ENCODE data around the gene LDB3. TPM values are rescaled to one million over a fixed set of nuclear protein-coding genes. Genes with fewer than 3 reads are reported as not detected.

Gene LDB3
- polyA plus RNA-seq, 4 donors, result 0.68 to 0.87 (median 0.71) TPM

DNA sequence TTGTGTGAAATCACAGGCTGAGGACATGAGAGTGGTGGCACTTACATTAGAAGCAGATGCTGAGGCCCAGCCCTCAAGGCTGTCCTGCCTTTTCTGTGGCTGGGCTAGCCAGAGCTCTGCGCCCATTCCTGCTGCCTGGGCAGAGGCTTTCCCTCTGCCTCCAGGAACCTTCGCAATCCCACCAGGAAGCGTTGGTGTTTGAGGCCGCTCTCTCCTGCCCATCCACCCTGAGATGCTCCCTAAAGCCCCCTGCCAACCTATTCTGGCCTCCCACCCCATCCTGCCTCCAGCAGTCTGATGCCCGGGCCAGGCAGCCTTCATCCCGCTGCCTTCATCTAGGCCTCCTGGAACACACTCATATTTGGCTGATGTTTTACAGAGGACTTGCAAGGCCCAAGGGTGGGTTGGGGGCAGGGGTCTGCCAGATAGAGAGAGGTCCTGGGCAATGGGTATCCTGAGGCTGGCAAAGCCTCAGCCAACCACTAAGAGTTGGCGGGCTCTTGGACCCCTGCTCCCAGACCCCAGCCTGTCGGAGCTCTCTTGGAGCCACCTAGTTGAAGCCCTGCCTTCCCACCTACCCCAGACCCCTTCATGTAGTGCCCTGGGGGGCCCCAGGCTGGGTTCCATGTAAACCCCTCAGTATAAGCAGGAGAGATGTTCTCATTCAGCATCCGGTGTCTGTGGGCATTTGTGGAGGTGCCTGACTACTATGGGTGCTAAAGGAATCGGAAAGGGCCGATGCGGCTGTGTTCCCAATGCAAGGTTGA lies 32.7 kb downstream of the LDB3 start:
- no peak for DNase-seq (ENCODE audit: low read depth in 4 of 4, low spot score in 3 of 4)

DNA sequence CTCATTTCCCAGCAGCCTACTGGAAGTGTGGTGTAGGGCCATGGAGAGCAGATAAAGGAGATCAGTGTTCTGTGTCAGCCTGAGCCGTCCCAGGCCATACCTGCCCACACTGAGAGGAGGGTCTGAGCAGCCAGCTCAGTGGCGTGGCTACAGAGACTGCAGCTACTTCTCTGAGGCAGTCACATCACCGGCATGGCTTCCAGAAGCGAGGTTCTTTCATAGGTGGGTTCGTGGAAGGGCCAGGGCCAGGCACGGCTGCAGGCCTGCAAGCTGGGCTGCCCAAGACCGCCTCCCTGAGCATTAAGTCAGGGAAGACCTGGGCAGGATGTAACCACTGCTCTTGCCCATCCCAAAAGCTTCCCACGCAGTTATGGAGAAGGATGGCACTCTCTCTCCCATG lies 34.9 kb downstream of the LDB3 start:
- DNase-seq (ENCODE audit: low read depth in 4 of 4, low spot score in 3 of 4), result no peak

DNA sequence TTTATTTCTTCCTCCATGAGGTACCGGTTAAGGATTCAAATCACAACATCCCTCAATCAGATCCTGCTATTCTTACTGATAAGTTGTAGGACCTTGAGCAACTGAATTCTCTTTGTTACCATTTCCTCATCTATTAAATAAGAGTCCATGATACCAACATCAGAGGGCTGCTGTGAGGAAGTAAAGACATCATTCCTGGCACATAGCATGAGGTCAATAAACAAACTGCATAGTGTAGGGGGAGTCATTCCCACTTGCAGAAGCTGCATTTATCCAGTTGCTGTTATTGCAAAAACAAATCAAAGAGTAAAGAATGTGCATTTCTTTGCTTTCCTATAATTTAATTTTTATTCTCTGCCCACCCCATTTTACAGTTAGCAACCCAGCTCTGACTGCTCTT lies 36.8 kb downstream of the LDB3 start:
- no peak for DNase-seq (ENCODE audit: low read depth in 4 of 4, low spot score in 3 of 4)

DNA sequence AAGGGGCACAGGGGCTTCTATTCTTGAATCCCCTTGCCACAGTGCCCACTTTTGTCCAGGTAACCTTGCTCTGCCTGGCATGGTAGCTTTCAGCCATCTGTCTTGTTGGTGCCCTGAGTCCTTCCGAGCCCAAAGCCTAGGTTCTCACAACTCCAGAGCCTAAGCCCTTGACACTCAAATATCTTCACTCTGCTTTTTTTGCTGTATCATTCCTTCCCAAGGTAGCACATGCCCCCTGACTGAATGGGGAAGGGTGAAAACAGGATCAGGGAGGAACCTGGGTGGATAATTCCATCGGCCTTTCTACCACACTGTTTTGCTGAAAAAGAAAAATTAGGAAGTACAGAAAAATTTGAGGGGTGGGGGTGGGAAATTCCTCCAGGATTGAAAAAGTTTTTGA lies 37.6 kb downstream of the LDB3 start:
- no peak for DNase-seq (ENCODE audit: low read depth in 4 of 4, low spot score in 3 of 4)

DNA sequence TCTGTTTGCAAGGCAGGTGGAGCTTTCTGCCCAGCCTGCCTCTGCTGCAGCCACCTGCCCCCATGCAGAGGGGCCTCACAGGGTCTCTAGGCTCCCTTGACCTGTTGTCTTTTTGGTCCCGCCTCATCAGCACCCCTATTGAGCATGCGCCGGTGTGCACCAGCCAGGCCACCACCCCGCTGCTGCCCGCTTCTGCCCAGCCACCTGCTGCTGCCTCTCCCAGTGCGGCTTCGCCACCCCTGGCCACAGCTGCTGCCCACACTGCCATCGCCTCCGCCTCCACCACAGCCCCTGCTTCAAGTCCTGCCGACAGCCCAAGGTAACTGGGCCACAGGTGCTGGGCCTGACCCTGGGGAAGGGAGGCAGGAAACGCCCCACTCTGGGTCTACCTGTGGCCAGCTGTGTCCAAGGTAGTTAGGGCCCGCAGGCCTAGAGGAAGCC lies 38.1 kb downstream of the LDB3 start:
- DNase-seq (ENCODE audit: low read depth in 4 of 4, low spot score in 3 of 4), result no peak

DNA sequence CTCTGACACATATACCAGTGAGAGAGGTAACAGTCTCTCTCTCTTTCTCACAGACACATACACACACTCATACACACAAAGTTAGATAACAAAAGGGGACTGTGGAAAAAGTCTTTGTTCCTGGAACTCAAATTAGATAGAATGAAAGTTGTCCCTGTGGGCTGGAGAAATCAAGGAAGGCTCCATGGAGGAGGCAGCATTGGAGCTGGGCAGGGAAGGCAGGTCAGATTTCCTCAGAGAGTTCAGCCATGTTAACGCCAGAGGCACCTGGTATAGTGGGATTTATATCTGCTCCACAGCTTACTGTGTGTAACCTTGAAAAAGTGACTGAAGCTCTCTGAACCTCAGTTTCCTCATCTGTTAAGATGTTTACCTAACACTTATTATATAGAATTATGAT lies 38.7 kb downstream of the LDB3 start:
- DNase-seq (ENCODE audit: low read depth in 4 of 4, low spot score in 3 of 4), result no peak

DNA sequence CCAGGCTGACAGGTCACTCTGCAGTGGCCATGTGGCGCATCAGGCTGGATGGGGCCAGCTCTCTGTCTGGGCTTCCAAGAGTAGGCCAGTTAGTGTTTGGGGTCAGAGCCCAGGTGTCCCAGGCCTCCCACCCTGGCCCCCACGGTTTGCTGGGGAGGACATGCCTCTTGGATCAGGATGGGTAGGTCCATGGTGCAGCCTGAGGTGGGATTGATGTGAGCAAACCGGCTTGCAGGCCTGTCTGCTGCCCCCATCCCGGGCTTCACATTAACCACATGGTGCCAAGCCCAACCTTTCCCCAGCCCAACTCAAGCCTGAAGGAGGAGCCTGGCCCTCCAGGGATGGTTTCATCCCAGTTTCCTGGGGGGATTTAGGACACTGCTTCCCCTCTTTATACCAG lies 39.2 kb downstream of the LDB3 start:
- no peak for DNase-seq (ENCODE audit: low read depth in 4 of 4, low spot score in 3 of 4)

DNA sequence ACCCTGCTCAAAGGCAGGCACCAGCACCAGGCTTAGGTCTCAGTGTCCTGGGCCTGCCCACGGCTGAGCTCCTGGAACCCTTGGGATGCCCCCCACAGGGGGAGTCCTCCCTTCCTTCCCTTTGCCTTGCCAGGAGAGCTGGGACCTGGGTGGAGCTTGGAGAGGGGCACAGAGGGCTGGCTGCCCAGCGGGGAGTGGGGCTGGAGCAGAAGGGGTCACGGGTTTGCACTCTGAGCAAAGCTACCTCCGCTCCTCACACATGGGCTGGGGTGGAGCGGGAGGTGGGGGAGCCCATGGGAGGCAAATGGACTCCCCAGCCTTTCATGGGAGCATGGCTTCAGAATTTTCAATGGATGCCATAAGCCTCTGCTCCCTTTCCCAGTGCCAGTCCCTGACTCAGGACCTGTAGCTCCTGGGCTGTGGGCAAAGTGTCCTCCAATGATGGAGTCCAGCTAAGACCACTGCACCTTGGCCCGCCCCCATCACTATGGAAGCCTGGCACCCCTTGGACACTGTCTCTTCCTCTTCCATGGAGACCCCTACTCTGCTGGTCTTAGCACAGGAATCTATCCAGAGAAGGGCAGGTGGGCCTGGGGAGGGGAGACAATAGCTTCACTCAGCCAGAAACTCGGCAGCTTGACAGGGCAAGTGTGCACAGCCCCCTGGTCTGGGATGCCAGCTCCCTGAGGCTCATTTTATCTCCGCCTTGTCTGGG lies 39.9 kb downstream of the LDB3 start:
- no peak for DNase-seq (ENCODE audit: low read depth in 4 of 4, low spot score in 3 of 4)

DNA sequence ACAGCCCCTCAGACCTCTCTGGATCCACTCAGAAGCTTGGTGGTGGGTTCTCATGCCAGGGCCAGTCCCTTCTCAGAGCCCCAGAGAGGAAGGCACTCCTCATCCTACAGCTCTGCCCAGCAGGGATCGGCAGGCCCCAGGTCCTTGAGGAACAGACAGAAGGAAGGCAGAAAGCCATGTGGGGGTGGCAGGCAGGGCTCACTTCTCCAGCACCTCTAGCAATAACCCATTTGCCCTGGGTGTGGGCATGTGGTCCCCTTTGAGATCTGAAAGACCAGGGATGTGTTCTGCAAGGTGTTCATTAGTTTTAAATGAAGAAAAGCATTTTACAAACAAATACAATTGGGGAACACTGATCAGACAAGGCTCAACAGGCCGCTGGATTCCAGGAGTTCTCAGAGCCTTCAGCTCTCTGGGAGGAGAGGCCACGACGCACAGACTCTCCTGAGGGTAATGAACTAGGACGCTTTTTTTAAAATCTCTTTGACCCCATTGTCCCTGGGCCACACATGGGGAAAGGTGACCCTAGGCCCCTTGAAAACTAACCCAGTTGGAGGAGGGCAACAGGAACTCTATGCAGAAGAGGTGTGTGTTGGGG lies 40.6 kb downstream of the LDB3 start:
- no peak for DNase-seq (ENCODE audit: low read depth in 4 of 4, low spot score in 3 of 4)

DNA sequence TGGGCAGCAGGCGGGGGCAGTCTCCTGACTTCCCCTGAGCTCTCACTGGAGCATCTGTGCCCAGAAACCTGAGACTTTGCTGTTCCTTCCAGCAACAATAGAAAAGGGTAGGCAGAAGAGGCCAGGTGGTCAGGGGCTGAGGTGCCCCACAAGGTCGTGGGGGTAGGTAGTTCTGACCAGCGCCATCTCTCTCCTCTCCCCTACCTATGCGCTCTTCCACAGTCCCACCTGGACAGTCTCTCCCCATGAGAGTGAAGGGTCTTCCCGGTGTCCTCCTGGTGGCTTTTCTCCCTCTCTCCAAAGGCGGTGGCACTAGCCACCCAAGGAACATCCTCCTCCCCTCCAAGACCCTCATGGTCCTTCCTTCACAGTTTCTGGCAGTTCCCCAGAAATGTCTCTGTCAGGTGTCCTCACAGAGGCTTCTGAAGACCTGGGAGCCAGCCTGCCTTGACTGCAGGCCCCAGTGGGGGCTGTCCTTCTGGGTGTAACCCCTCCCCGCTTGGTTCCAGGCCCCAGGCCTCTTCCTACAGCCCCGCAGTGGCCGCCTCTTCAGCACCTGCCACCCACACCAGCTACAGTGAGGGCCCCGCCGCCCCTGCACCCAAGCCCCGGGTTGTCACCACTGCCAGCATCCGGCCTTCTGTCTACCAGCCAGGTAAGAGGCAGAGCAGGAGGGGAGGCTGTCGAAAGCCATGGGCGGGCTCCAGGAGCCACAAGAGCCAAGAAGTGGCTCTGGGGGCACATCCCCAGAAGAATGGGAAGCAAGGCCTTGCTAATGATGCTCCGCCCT lies 41.3 kb downstream of the LDB3 start:
- DNase-seq (ENCODE audit: low read depth in 4 of 4, low spot score in 3 of 4), result no peak

DNA sequence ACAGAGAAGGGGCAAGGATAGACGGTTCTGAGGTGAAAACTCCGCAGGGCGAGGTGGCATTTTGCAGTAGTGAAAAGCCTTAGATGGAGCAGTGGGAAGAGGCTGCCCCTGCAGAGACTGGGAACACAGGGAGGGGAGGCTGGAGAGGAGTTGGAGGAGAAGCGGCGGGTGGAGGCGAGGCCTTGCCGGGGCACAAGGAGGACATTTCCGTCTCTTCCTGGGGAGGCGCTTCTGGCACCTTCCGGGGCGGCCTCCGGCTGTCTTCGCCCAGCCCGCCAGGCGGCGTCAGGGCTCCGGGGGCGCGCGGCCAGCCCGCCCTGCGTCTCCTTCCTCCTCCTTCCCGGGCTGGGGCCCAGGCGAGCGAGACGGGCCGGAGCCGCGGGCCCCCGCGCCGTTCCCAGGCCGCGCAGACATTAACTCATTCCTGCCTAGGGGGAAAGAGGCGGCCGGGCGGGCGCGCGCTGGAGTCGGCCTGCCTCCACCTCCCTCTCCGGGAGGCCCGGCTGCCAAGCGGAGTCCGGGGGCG lies 42.7 kb downstream of the LDB3 start:
- peak; percentile 76 to 85 (median 78) for DNase-seq (ENCODE audit: low read depth in 4 of 4, low spot score in 3 of 4)

DNA sequence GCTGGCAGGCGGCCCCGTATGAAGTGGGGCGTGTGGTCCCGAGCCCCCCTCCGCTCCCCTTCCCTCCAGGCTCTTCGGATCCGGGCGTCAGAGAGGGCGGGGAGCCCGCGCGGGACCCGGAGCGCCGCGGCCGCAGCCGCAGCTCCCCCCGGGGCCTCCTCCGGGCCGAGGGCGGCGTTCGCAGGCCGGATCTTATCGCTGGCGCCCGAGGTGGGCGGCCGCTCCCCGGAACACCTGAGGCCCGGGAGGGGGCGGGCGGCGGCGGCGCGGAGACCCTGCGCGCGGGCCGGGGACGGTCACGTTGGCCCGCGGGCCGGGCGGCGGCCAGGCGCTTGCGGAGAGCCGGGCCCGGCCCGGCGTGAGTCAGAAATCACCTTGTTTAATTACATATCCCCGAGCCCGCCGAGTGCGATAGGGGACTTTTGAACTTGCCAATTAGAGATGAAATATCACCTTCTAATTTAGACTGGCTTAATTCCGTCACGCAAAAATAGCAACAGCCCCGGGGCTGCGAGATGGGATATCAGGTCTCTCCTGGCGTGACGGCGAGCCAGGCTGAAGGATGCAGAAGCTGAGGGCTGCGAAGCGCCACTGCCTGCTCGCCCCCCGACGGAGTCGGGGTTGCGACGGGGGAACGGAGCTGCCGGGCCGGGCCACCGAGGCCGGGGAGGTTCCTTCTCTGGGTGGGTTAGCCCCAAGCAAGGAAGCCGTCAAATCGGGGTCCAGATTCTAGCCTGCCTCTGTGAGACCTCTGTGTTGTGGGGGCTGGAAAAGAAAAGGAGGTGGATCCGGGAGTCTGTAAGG lies 43.4 kb downstream of the LDB3 start:
- DNase-seq (ENCODE audit: low read depth in 4 of 4, low spot score in 3 of 4), result peak in 2 of 4 donors; percentile 54 to 55

DNA sequence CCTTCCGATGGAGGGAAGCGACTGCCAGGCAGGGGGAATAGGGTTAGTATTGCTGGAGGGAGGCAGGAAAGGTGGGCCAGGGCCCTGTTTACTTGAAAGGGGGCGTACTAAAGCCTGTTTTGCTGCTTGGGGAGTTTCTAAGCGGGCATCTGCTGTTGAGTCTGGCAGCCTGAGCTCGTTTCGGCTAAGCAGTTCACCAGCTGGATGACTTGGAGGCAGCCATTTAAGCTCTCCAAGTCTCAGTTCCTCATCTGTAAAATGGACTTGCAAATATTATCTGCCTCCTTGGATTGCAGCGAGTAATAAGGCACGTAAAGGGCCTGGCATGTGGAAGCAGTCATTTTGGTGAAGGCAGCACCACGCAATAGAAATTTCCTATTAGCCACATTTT lies 44.0 kb downstream of the LDB3 start:
- no peak for DNase-seq (ENCODE audit: low read depth in 4 of 4, low spot score in 3 of 4)

DNA sequence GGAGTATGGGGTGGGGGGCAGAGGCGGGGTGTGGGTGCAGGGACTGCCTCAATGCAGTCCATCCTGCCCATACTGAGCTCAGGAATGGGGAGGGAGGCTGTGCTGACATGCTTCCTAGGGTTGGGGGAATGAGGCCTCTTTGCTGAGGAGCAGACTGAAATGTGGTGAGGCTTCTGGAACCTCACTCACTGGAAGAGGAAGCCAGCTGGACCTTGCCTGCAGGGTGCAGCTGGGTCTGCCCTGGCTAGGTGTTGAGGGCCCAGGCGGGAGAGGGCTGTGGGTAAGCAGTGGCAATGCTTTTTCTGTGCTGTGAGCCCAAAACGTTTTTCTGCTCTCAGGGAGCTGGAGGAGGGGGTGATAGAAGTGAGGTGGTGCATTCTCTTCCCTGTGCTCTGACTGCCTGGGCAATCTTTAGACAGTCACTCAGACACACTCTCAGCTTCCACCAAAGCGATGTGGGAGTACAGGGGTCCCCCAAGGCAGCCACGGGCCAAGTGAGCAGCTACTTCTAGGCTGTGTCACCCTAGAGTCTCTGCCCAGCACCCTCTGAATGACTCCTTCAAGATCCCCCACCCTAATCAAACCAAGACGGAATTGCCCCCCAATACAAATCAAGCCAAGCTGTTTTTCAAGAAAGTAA lies 47.0 kb downstream of the LDB3 start:
- DNase-seq (ENCODE audit: low read depth in 4 of 4, low spot score in 3 of 4), result no peak

DNA sequence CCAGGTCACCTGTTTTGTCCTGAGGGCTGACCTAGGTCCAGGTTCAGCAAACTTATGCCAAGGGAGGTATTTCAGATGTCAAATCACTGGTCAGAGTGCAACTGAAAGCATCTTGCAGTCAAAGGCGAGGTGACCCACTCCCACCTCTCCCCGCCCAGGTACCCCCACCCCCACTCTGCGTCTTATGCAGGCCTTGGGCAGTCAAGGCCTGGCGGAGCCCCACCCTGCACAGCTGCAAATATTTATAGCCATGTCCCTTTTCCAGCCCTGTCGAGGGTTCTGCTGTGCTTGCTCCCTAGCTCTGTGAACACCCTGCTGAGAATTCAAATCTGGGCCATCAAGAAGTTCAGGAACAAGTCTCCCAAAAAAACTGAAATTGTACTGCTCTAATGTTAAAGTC lies 47.5 kb downstream of the LDB3 start:
- no peak for DNase-seq (ENCODE audit: low read depth in 4 of 4, low spot score in 3 of 4)

DNA sequence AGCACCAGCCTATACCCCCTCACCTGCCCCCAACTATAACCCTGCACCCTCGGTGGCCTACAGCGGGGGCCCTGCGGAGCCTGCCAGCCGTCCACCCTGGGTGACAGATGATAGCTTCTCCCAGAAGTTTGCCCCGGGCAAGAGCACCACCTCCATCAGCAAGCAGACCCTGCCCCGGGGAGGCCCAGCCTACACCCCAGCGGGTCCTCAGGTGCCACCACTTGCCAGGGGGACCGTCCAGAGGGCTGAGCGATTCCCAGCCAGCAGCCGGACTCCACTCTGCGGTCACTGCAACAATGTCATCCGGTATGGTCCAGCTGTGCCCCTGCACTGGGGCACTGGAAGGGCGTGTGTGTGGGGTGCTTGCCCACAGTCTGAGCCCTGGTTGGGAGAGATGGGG lies 48.2 kb downstream of the LDB3 start:
- DNase-seq (ENCODE audit: low read depth in 4 of 4, low spot score in 3 of 4), result no peak

DNA sequence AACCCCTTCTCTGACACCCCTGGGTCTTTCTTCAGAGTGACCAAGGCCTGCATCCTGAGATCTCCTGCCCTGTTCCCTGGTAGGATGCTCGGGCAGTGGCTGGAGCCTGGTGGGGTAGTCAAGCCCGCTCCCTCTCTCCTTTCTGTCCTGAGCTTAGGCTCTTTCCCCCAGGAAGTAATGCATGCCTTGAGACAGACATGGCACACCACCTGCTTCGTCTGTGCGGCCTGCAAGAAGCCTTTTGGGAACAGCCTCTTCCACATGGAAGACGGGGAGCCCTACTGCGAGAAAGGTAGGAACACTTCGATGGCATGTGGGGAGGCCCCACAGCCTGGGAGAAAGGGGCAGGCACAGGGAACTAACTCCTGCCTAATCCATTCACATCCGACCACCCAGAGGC lies 50.2 kb downstream of the LDB3 start:
- DNase-seq (ENCODE audit: low read depth in 4 of 4, low spot score in 3 of 4), result no peak

DNA sequence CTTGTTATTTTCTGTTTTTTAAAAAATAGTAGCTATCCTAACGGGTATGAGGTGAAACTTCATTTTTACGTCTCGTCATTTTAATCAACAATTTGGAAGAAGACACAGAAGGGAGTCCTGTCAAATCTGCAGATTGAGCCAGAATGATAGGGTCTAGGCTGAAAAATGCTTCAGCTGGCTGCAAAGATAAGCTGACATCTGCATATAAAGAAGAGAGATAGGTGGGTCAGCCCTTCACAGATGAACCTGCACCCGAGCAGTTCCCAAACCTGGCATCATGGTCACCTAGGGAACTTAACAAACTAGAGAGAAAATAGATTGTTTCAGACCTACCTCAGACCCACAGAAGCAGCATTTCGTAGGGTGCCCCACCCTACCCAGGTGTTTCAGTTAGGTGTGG lies 52.9 kb downstream of the LDB3 start:
- DNase-seq (ENCODE audit: low read depth in 4 of 4, low spot score in 3 of 4), result no peak

DNA sequence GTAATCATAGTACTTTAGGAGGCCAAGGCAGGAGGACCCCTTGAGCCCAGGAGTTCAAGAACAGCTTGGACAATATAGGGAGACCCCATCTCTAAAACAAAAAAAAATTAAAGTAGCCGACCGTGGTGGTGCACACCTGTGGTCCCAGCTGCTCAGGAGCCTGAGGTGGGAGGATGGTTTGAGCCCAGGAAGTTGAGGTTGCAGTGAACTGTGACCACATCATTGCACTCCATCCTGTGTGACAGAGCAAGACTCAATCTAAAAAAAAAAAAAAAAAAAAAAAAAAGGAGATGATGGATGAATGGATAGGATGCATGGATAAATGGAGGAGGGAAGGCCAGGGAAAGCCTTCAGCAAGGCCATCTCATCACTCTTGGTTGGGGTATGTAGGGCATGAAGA lies 54.7 kb downstream of the LDB3 start:
- no peak for DNase-seq (ENCODE audit: low read depth in 4 of 4, low spot score in 3 of 4)

DNA sequence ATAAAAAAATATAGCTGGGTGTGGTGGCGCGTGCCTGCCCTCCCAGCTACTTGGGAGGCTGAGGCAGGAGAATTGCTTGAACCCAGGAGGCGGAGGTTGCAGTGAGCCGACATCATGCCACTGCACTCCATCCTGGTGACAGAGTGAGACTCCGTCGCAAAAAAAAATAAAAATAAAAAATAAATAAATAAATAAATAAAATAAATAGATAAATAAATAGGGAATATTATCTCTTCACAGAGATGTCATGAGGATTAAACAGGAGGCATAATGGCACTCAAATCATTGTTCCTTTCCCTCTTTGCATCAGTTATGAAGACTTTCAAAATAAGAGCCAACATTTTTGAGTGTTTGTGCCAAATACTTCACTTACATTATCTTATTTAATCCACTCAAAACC lies 56.1 kb downstream of the LDB3 start:
- DNase-seq (ENCODE audit: low read depth in 4 of 4, low spot score in 3 of 4), result no peak

All from left renal pelvis (tissue), 4 donors.